ENCODE results near the gene RELA. TPM values are rescaled to one million over a fixed set of nuclear protein-coding genes. Genes with fewer than 3 reads are reported as not detected.
A peak's percentile ranks its signal among the peaks of the same experiment; 100 is the strongest.
"Not testable (repeated sequence)": the region's sequence is repeated elsewhere in the genome, so short reads cannot be mapped to it uniquely, and the experiment has no call there.

Gene RELA
- total and polyA plus RNA-seq, 2 donors (not counting 3 experiments of a cell fraction or from before 2014, with no cell fraction given), result 78.7 to 105 TPM

- H3K9me3 ChIP-seq (replicated peaks; ENCODE audit: control insufficient read depth, insufficient read depth, low read length); H3K9me1 ChIP-seq (replicated peaks; ENCODE audit: control insufficient read depth, extremely low read depth, insufficient read depth, low read length); POLR2A ChIA-PET; H3K4me3 ChIP-seq (replicated peaks in 1 of 3; ENCODE audit: insufficient read depth in 1 of 3, low read depth in 1 of 3, low read length in 3 of 3); H3K4me1 ChIP-seq (ENCODE audit: control insufficient read depth, extremely low read depth, insufficient read depth, low read length); dilution Hi-C loops (cut with MboI; ENCODE audit: extremely low pct_ligation_motif_present, low sequenced_read_pairs); H3K4me2 ChIP-seq (ENCODE audit: insufficient read depth, low read length); H3K36me3 ChIP-seq (ENCODE audit: control insufficient read depth in 2 of 2, extremely low read depth in 1 of 2, insufficient read depth in 2 of 2, low read length in 2 of 2); H3K79me2 ChIP-seq (ENCODE audit: control insufficient read depth, insufficient read depth, low read length); FAIRE-seq; H4K20me1 ChIP-seq (replicated peaks; ENCODE audit: control insufficient read depth, extremely low read depth, insufficient read depth, low read length); H3K9ac ChIP-seq (replicated peaks; ENCODE audit: extremely low read depth, insufficient read depth, low read length); H3K27ac ChIP-seq (ENCODE audit: insufficient read depth, low read depth, low read length); H3K27me3 ChIP-seq (ENCODE audit: control insufficient read depth in 2 of 2, insufficient read depth in 2 of 2, low read length in 2 of 2); BruUV-seq (replicated peaks): not testable (repeated sequence)
- TF ChIP-seq CTCF (IDR thresholded peaks at IDR 0.05; ENCODE audit: extremely low read depth in 1 of 2, insufficient read depth in 1 of 2, low read depth in 1 of 2, low read length in 2 of 2), result peak; percentile 38 to 51
- intact Hi-C loops (cut with micrococcal nuclease), result loop anchor here (1.0 kb wide), 1 partner anchor 80 kb away; no protein-coding TSS in a partner anchor
- CTCF ChIA-PET, result interaction anchor here (0.7 to 3.5 kb wide), 20 partner anchors 13 to 338 kb away, joined by 3 to 24 read pairs (median 6); partner anchors contain the start of gene RNASEH2C
- H2AFZ ChIP-seq (ENCODE audit: low read depth, low read length), result peak overlapping the region; percentile 52
- DNase-seq (ENCODE audit: low read depth, low spot score), result peak; percentile 37
Measured at GRCh38 chr11:65706303-65706763, 43.6 kb upstream of the RELA start.

- dilution Hi-C loops (cut with MboI; ENCODE audit: extremely low pct_ligation_motif_present, low sequenced_read_pairs), result no loop called here
Measured at GRCh38 chr11:65703846-65704245, 41.1 kb upstream of the RELA start.

More at GRCh38 chr11:65703846-65704245, 41.1 kb upstream of the RELA start:
- TF ChIP-seq GATA2 (IDR thresholded peaks at IDR 0.05; ENCODE audit: insufficient read depth, insufficient read length, low read depth, low read length) (no peak), JUN (IDR thresholded peaks at IDR 0.05; ENCODE audit: borderline replicate concordance, insufficient read depth, insufficient read length, low read depth) (no peak), POLR2A (IDR thresholded peaks at IDR 0.05; ENCODE audit: low read depth, low read length) (no peak), MYC (IDR thresholded peaks at IDR 0.05; ENCODE audit: low read depth, low read length) (no peak), EZH2 (IDR thresholded peaks at IDR 0.05; ENCODE audit: borderline replicate concordance, low read depth, low read length, severe bottlenecking) (no peak), FOS (IDR thresholded peaks at IDR 0.05; ENCODE audit: borderline replicate concordance, insufficient read depth, low read length) (no peak), MAX (IDR thresholded peaks at IDR 0.05; ENCODE audit: insufficient read depth, insufficient read length) (no peak), CTCF (IDR thresholded peaks at IDR 0.05; ENCODE audit: extremely low read depth in 1 of 2, insufficient read depth in 1 of 2, low read depth in 1 of 2, low read length in 2 of 2) (no peak), POLR2AphosphoS5 (IDR thresholded peaks at IDR 0.05; ENCODE audit: insufficient read depth, low read depth, low read length) (no peak)
- FAIRE-seq, result no peak
- no peak overlapping the region for H3K4me3 ChIP-seq (replicated peaks in 1 of 3; ENCODE audit: insufficient read depth in 1 of 3, low read depth in 1 of 3, low read length in 3 of 3)
- H3K36me3 ChIP-seq (ENCODE audit: control insufficient read depth in 2 of 2, extremely low read depth in 1 of 2, insufficient read depth in 2 of 2, low read length in 2 of 2), result no peaks in the 10 kb centered on the region
- no peak overlapping the region for H3K9ac ChIP-seq (replicated peaks; ENCODE audit: extremely low read depth, insufficient read depth, low read length)
- H3K27ac ChIP-seq (ENCODE audit: insufficient read depth, low read depth, low read length), result no peak overlapping the region
- H3K4me1 ChIP-seq (ENCODE audit: control insufficient read depth, extremely low read depth, insufficient read depth, low read length), result no peaks in the 10 kb centered on the region
- intact Hi-C loops (cut with micrococcal nuclease), result no loop called here
- H3K9me3 ChIP-seq (replicated peaks; ENCODE audit: control insufficient read depth, insufficient read depth, low read length), result no peaks in the 10 kb centered on the region
- POLR2A ChIA-PET, result no interaction called here
- H4K20me1 ChIP-seq (replicated peaks; ENCODE audit: control insufficient read depth, extremely low read depth, insufficient read depth, low read length), result no peaks in the 10 kb centered on the region
- CTCF ChIA-PET, result interaction anchor here (0.9 to 2.5 kb wide), 4 partner anchors 10 to 114 kb away, joined by 3 to 13 read pairs (median 6); no protein-coding TSS in a partner anchor
- H3K4me2 ChIP-seq (ENCODE audit: insufficient read depth, low read length), result no peak overlapping the region
- no peak for DNase-seq (ENCODE audit: low read depth, low spot score)
- no peaks in the 10 kb centered on the region for H3K9me1 ChIP-seq (replicated peaks; ENCODE audit: control insufficient read depth, extremely low read depth, insufficient read depth, low read length)
- no peaks in the 10 kb centered on the region for H3K79me2 ChIP-seq (ENCODE audit: control insufficient read depth, insufficient read depth, low read length)
- H3K27me3 ChIP-seq (ENCODE audit: control insufficient read depth in 2 of 2, insufficient read depth in 2 of 2, low read length in 2 of 2), result peaks cover 8 to 12% of the 10 kb centered on the region in 2 experiments
- BruUV-seq (replicated peaks), result no TSS peak
- H2AFZ ChIP-seq (ENCODE audit: low read depth, low read length), result no peak overlapping the region

Measured in endothelial cell of umbilical vein (primary cell).